GM19043 (cell line): Measurements from ENCODE around the gene GPSM3.

Experiments used
- ATAC-seq: cut with Tn5 transposase; IDR thresholded peaks from one replicate; pipeline ENCODE4 v1.9.1; 2021; ENCODE audit warnings: low read depth; ENCODE audit not compliant: unreplicated experiment

Gene GPSM3

DNA sequence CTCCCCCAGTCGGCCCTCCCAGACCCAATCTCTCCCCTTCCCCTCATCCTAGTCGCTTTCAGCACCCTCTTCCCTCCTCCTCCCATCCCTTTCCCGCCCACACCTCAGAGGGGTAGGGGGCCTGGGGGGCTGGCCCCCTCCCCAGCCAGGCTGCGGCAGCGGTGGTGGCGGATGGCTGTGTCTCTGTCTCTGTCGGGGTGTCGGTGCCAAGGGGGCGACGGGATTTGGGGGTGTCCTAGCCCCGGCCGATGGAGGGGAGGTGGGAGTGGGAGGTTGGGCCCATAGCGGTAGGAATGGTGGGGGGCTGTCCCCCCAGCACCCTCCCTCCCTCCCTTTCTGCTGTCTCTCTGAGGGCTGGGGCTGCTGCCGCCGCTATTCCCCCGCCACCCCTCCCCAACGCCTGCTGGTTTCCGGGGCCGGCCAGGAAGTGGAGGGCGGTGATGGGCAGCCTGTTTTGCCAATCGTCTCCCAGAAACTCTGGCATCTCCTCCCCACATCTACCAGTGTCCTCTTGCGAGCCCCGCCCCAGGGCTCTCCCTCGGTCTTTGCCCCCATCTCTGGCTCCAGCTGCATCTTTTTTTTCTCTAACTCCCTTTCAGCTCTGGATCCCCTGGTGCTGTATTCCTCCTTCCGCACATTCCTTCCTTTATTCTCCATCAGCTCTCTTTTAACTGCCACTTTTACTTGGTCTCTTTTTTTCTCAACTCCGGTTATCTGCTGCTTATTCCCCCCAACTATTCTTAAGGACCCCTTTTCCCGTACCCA lies 16.6 kb downstream of the GPSM3 start, which contains the start of gene AGPAT1:
Gene AGPAT1, minus strand, starts transcription at position 374 of the 765 bp plus-strand sequence. CDS start 4,588 bp downstream, outside the sequence.
- peak; percentile 31 for ATAC-seq

DNA sequence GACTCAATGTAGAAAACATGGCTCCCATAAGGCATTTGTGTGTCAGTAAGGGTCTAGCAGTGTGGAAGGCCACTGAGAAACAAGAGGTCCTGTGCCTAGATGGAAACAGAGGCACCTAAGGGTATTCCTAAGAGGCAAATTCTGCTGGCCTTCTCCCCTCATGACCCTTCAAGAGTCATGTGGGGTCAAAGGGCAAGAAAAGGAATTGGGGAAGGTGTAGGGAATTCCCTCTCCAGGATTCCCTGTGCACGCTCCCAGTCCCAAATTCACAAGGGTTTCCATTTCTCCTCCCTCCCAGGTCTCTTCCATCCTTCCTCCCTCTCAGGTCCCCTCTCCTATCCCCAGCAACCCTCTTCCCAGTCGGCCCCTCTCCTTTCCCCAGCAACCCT lies 17.1 kb downstream of the GPSM3 start:
- ATAC-seq: no peak

DNA sequence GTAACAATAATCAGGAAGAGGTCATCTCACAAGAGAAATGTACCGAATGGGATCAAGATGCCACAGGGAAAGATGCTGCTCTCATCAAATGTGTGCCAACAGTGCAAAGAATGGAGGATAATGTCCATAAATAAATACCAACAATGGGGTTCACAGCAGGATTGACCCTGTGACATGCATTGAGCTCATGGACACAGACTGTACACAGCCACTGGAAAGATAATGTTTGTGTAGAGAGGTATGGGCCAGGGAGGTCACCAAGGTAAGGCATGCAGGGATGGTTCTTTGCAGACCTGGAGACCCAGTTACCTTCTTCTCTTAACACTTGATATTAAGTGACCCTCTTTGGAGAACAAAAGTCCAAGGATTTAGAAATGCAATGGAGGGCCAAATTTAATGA lies 18.0 kb downstream of the GPSM3 start:
- no peak for ATAC-seq

DNA sequence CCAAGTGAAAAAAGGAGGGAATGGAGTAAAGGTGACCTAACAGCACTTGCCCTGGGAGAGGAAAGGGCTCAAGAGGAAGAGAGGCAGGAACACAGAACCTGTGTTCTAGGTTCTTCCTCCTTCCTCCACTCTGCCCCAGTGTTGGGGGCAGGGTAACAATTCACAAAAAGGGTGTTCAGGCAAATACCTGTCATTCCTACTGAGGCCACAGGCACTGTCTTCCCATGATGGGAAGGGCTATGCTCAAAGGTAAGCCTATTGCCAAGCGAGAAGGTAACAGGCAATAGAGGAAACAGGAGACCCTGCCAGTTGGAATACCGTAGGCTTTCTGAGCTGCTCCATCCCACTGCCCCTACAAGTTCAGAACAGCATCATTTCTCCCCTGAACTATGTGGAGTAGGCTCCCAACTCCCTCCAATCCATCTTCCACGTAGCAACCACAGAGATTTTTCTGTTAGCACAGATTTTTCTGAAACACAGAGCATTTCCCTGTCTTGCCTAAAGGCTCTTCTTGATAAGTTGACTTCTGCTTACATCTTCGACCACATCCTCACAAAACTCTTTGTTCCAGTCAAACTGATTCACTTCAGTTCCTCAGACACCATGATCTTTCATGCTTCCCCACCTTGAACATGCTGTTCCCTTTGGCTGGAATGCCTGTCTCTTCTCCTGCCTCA lies 19.3 kb downstream of the GPSM3 start:
- no peak for ATAC-seq

DNA sequence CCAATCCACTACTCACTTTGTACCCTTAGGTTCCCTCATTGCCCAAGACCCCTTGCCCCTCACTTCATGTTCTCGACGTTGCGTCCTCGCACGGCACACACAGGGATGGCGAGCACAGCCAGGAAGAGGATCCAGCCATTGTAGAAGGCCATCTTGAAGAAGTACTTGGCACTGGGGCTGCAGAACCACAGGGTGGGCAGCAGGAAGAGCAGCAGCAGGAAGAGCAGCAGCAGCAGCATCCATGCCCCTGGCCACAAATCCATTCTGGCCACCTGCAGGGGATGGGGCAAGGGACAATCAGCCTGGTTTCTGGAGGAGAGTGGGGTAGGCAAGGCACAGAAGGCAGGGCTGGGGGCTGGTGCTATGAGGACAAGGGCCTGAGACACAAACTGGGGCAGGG lies 21.2 kb downstream of the GPSM3 start:
- ATAC-seq: no peak

DNA sequence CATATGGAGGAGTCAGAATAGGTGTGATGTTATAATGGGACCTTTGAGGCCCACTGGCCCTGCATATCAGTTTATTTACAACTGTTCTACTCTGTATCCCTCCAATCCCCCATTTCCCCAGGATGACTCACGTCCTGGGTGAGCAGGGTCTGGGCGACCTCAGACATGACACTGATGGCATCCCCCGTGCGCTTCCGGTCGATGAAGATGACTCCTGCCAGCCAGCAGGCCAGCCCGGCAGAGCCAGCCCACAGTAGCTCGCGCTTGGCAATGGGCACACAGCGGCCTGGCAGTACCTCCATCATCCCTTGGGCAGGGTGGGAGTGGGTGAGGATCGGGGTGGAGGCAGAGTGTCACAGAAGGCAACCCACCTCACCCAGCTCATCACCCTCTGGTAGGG lies 22.1 kb downstream of the GPSM3 start:
- no peak for ATAC-seq

DNA sequence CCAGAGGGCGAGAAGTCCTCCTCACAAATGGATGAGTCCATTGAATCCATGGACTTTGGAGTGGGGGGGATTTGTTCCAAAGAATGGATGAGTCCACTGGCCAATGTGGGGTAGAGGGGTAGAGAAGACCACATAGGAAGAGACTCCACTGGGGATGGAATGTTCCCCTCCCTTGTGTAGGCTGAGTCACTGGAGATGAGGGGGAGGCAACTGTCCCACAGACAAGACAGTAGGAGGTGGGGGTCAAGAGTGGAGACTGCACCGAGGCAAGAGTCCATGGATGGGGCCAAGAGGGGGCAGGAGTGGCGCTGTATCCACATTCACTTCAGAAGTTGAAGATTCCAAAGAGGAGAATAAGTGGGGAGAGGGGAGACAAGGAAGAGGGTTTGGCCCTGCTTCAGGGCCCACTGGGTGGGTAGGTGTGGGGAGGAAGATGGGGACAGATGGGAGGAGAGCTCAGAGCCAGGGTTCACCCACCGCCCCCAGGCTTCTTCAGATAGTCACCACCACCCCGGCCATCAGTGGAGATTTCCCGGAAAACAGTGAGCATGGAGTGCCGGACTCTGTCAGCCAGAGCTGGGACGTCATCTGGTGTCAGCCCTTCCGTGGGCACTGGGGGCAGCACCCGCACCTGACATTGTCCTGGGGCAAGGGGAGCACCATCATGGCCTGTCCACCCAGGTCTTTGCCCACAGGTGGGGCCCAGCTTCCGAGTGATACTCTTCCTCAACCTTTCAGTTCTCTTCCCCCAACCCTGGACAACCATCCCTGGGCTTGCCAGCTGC lies 23.4 kb downstream of the GPSM3 start:
- no peak for ATAC-seq

DNA sequence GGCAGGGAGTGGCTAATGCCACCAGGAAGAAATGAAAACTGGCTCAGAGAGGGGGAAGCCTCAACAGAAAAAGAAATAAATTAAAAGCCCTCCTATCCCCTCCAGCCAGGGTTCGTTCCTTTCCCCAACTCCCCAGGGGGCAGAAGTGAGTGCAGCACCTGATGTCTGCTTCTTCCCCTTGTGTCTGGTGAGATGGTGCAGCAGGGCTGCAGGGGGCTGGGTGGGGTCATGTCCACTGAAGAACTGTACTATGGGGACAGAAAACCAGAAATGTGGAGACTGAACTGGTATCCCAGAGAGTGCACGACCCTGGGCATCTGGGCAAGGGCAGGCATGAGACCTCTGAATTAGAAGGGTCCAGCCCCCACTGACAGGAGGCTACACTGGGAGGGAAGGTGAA lies 24.1 kb downstream of the GPSM3 start:
- no peak for ATAC-seq

DNA sequence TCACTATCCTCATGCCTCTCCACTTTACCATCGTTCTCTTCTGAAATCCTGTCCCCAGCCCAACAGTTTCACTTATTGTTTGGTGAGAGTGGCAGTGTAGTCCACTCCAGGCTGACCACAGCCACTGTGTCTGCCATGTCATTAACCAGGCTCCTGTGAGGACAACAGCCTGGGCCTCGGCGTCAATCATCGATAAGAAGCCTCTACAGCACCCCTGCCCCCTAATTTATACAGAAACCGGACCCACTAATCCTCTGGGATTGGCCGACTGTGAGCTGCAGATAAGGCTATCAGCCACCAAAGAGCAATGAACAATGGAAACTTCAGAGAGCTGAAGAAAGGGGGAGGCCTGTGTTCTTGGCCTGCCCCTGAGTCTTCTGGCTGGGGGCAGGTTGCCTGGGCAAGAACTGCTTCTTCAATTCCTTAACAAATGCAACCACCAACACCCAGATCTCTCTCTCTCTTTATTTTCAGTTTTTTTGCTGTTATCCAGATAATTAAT lies 24.6 kb downstream of the GPSM3 start:
- no peak for ATAC-seq

DNA sequence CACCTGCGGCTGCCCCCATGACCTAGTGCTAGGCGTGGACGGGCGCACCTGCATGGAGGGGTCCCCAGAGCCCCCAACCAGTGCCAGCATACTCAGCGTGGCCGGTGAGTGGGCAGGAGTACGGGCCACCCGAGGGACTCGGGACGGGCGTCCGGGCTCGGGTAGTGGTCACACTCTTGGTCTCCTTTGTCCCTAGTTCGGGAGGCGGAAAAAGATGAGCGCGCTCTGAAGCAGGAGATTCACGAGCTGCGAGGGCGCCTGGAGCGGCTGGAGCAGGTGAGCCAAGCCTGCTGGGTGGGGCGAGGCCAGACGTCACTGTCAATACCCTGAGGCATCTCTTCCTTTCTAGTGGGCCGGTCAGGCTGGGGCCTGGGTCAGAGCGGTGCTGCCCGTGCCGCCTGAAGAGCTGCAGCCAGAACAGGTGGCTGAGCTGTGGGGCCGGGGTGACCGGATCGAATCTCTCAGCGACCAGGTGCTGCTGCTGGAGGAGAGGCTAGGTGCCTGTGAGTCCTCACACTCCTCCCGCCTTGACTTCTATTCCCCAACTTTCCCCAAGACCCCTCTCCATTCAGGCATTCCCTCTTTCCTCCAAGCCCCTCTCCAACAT lies 25.2 kb downstream of the GPSM3 start:
- ATAC-seq: no peak

DNA sequence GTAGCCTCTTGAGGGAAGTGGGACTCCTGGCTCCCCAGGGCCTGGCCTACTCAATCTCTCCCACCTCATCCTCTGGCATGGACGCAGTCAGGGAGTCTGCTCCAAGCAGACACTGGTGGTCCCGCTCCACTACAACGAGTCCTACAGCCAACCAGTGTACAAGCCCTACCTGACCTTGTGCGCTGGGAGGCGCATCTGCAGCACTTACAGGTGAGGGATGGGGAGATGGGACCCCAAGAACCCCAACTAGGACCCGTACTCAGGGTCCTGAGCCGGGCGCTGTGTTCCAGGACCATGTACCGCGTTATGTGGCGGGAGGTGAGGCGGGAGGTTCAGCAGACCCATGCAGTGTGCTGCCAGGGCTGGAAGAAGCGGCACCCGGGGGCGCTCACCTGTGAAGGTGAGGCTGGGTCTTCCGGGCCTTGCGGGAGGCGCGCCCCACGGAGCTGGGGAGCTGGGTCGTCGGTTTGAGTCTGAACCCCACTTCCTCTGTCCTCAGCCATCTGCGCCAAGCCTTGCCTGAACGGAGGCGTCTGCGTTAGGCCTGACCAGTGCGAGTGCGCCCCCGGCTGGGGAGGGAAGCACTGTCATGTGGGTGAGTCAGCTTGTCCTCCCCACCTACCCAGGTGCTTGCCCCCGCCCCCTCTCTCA lies 25.9 kb downstream of the GPSM3 start:
- ATAC-seq: no peak

DNA sequence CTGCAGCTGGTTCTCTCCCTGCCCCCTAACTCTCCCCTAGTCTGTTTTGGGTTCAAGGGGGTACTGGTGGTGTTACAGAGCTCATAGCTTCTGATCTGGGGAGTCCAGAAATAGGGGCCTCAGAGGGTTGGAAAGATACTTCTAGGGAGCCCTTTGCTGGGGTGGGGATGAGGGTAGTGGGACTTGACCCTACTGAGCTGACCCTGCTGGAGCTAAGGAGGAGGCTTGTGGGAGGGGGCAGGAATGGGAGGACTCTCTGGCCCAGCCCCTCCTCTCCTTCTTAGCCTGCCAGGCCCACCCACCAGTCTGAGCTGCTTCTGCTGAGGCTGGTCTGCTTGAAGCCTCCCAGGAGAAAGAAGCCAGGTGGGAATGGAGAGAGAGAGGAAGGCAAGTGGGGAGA lies 28.1 kb downstream of the GPSM3 start, which contains the start of gene EGFL8:
Gene EGFL8, plus strand, starts transcription at position 301 of the 400 bp plus-strand sequence. CDS start 1,571 bp downstream, outside the sequence.
- ATAC-seq: no peak

DNA sequence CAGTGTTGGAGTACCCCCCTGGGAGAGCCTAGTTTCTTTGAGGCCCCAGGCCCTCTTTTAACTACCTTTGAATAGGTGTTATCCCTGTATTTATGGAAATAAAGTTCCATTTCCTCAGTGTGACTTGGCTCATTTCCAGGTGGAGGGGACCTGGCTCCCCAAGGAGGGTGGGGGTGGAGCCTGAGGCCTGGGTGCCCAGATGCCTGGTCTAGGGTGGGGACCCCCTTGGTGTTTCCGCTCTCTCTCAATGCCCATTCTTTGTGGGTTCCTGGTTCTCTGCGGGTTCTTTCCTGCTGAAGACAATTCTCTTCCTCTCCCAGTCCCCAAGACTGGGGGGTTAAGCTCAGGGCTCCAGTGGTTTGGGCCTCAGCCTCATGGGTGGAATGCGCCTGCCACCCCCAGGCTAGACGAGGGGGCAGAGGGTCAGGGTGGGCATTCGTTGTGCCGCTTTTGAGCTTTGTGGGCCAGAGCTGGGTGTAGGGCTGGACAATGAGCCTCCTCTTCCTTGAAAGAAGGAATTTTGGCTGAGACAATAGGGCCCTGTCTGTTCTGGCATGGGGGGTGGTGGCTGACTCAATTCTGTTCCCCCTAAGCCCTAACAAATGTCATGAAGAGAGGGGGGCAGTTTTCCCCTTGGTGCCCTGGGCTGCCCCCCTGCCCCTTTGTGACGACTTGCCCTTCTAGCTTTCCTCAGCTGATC lies 28.7 kb downstream of the GPSM3 start:
- ATAC-seq: no peak

DNA sequence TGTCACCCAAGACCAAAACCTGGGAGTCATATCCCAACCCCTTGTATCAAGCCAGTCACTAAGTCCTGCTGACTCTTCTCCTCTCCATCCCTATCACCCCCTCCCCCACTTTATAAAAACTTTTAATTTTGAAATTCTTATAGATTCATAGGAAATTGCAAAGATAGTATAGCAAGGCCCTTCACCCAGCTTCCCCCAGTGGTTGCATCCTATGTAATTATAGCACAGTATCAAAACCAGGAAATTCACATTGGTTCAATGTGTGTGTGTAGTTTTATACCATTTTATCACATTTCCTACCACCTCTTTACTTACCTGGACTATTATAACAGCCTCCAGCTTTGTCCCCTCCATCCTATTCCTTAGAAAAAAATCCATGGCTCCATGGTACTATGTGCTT lies 34.4 kb downstream of the GPSM3 start:
- ATAC-seq: no peak

DNA sequence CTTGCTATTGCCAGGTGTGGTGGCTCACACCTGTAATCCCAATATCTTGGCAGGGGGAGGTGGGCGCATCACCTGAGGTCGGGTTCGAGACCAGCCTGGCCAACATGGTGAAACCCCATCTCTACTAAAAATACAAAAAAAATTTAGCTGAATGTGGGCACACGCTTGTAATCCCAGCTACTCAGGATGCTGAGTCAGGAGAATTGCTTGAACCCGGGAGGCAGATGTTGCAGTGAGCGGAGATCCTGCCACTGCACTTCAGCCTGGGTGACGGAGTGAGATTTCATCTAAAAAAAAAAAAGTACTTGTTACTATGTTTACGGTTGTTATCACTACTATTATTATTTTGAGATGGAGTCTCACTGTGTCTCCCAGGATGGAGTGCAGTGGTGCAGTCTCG lies 35.6 kb downstream of the GPSM3 start:
- ATAC-seq: no peak

DNA sequence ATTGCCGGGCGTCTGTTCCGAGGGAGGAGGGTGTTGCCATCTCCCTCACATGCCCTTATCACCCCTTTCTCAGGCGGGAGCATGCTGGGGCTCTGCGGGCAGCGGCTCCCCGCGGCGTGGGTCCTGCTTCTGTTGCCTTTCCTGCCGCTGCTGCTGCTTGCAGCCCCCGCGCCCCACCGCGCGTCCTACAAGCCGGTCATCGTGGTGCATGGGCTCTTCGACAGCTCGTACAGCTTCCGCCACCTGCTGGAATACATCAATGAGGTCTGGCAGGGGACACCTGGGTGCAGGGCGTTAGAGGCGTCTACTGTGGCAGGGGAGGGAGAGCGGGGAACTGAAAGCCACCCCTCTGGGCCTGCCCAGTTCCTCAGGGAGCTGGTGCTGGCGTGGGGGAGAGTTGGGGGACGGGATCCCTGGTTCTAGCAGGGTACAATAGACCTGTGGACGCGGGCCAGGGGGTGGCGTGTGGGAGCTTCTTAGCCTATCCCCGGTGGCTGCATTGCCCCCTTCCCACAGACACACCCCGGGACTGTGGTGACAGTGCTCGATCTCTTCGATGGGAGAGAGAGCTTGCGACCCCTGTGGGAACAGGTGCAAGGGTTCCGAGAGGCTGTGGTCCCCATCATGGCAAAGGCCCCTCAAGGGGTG lies 37.8 kb downstream of the GPSM3 start:
- ATAC-seq: peak; percentile 70

DNA sequence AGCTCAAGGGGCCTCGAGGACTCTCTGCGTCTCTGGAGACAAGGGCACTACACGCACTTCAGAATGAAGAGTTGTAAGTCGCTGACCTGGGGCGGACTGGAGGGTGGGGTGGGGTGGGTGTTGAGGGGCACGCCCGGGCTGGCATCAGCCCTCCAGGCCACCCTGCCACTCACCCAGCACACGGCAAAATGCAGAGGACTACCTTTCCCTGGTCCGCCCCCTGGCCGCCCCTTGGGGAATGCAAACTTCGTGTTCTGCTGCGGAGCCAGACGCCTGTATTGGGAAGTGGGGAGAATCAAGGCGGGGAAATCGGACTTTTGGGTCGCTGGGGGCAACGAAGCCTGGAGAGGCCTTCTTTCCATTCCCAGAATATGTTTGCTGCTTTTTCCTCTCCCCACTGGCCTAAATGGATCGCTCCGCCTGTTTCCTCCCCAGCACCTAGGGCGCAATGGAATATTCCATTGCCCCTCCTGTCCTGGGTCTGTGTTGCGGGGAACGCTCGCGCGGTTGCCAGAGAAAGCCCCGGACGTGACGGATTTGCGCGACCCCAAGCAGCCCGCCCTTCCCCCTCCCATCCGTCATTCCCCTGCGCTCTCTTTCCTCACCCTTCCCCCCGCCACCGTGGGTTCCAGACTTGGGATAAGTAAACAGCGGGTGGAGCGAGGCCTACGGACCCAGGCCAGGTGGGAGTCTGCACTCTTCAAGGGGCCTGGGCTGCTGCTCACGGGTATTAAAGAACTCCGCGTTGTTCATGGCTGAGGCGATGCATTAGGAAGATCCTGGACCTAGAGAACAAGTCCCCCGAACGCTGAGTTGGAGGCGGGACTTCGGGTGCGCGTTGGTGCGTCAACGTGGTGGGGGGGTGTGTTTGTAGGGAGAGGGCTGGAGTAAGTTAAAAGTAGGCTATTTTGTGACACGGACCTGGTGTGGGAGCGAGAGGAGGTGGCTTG lies 38.6 kb downstream of the GPSM3 start, which contains the start of gene PPT2:
Gene PPT2, plus strand, starts transcription at position 578 of the 950 bp plus-strand sequence. CDS start 454 bp downstream, outside the sequence.
- no peak for ATAC-seq
